Measurements from ENCODE around the gene ING4.
"Not testable (repeated sequence)": the region's sequence is repeated elsewhere in the genome, so short reads cannot be mapped to it uniquely, and the experiment has no call there.

The ING4 gene

DNA sequence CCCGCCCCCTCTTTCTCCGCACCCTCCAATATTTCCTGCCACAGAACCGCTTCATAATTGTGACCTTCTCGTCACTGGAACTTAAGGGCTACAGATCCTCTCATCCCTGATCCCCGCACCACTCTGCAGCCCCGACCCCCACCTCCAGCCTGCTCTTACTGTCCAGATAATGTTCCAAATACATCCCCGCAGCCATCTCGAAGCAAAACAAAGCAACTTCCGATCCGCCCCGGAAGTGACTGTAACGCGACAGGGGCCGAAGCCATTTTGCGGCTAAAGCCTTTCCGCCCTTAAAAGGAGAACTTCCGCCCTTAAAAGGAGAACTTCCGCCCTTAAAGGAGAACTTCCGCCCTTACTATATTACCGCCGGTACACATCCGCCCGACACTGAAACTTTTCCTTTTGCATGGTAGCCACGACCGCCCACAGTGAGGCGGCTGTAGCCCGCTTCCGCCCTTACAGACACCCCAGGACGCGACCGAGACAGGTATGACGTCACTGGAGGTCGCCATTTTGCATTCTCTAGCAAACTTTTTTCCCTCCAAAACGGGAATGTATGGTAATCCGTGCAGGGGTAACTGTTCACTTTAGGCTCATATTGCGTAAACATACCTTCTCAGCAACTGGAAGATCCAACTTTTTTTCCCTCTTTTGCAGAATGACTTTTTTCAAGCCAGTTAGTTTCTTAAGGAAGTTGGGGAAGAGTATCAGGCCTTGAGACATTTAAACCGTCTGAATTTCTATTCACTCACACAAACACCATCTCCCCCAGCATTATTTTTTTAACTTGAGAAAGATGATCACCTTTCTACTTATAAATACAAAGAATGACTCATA is at the start of gene ING4:
Gene ING4 (minus strand): TSS at position 214 of the 837 bp plus-strand sequence. CDS start 18 bp downstream, at position 196.
- peak; percentile 99 for DNase-seq

DNA sequence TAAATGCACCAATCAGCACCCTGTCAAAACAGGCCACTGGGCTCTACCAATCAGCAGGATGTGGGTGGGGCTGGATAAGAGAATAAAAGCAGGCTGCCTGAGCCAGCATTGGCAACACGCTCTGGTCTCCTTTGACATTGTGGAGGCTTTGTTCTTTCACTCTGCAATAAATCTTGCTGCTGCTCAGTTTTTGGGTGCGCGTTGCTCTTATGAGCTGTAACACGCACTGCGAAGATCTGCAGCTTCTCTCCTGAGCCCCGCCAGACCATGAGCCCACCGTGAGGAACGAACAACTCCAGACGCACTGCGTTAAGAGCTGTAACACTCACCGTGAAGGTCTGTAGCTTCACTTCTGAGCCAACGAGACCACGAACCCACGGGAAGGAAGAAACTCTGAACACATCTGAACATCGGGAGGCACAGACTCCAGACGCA is 46.1 kb upstream of the ING4 start:
- no peak for DNase-seq

DNA sequence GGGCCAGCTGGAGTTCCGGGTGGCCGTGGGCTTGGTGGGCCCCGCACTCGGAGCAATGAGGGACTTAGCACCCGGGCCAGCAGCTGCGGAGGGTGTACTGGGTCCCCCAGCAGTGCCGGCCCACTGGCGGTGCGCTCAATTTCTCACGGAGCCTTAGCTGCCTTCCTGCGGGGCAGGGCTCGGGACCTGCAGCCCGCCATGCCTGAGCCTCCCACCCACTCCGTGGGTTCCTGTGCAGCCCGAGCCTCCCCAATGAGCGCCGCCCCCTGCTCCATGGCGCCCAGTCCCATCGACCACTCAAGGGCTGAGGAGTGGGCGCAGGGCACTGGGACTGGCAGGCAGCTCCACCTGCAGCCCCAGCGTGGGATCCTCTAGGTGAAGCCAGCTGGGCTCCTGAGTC is 45.4 kb upstream of the ING4 start:
- DNase-seq = not testable (repeated sequence)

DNA sequence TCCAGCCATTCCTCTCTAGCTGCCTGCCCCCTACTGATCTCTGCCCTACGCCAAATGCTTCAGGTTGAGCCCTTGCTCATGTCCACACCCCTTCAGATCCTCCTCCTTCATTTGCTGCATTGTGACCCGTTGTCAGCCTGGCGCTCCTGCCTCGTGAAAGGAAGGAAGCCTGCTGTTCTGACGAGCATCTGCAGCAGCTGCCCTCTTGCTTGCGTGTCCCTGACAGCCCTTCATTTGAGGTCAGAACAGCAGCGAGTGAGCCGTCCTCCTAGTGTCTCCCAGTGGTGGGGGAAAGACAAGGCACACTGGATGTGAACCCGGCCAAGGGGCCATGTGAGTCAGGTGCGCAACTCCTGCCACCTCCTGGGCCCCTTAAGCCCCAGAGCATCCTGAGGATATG is 40.7 kb upstream of the ING4 start:
- DNase-seq = no peak

DNA sequence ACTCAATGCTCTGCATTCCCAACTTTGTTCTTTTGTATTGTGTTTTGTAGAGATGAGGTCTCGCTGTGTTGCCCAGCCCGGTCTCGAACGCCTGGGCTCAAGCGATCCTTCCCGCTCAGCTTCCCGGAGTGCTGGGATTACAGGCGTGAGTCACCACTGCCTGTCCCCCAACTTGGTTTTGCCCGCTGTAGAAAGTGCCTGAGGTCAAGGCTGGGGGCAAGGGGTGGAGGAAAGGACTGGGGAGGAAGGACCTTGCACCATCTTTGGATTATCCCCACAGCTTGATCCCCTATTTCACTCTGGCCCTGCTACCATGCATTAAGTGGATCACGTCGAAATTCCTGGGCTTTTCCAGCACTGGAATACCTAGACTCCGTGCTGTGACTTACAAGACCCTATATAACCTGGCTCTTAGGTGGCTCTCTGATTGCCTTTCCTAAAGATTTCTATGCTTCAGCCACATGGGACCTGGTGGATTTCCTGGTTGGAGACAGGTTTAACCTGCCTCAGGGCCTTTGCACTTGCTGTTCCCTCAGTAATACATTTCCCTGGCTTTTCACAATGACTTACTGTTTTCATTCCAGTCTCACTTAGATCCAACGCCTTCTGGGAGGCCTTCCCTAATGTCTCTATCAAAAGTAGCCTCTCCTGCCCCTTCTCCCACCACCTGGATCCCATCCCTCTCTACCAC is 38.3 kb upstream of the ING4 start:
- no peak for DNase-seq

DNA sequence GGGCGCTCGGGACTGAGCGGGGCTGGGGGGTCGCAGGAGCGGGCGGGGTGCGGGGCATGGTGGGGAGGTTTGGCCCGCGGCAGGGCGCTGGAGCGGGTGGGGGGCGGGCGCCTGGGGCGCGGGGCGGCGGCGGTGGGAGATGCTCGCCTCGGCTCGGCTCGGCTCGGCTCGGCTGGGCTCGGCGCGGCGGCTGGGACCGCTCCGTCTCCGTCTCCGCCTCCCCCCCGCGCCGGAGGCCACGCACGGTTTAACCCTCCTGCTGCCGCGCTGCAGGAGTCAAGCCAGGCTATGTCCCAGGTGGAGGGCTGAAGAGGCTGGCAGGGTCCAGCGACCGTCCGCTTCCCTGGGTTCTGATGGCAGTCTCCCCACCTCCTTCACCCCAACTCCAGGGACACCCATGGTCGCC is 37.7 kb upstream of the ING4 start, which contains the start of gene PIANP:
Gene PIANP (minus strand): TSS at position 170 of the 406 bp plus-strand sequence. CDS start 2,754 bp downstream, outside the sequence.
- no peak for DNase-seq

DNA sequence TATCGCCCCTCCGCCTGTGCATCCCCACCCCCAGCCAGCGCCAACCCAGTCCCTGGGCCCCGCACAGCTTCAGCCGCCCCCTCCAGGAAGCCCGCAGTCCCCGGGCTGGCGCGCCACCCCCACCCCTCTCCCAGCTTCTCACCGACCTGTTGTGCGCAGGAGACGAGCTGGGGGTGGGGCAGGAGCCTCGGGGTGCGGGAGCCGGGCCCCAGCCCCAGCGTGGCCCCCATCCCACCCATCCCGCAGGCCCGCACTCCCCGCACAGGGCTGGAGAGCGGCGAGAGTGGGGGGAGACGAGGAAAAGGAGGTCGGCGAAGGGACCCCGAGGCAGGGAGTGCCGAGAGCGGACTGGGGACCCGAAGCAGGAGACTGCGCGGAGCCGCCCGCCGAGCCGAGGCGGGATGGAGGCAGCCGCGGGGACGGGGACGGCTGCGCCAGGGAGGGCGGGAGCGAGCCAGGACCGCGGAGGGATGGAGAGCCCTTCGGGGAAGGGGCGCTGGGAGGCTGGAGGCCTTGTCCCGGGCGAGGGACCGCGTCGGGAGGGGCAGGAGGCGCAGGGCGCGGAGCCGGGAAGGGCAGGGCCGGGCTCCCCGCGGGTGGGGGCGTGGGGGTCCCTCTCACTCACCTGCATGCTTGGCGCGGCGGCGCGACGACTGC is 37.2 kb upstream of the ING4 start:
- DNase-seq = no peak

DNA sequence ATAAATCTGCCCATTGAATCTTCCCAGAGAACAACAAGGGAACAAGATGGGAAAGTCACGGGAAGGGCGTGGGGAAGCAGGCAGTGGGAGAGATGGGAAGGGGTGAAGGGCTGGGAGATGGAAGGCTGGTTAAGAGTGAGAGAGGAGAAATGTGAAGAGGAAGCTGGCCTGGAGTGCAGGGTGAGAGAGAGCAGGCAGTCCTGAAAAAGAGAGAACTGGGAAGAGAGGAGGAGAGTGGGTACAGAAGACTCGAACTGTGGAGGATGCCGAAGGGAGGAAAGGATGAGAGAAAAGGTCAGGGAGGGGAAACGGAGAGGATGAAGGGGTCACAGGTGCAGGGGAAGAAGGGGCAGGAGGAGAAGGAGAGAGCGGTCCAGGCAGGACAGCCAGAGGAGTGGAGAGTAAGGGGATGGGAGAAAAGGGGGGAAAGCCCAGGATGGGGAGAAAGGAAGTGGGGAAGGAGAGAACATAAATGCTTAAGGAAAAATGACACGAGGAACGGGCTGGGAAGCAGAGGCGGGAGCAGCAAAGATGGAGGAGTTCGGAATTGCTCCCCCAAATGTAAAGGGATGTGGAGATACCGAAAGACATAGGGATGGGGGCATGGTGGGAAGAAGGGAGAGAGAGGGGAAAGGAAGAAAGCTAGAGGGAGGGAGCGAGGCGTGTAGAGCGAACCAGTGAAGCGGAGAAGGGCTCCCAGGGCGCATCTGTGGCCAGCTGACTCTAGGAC is 36.5 kb upstream of the ING4 start:
- no peak for DNase-seq

DNA sequence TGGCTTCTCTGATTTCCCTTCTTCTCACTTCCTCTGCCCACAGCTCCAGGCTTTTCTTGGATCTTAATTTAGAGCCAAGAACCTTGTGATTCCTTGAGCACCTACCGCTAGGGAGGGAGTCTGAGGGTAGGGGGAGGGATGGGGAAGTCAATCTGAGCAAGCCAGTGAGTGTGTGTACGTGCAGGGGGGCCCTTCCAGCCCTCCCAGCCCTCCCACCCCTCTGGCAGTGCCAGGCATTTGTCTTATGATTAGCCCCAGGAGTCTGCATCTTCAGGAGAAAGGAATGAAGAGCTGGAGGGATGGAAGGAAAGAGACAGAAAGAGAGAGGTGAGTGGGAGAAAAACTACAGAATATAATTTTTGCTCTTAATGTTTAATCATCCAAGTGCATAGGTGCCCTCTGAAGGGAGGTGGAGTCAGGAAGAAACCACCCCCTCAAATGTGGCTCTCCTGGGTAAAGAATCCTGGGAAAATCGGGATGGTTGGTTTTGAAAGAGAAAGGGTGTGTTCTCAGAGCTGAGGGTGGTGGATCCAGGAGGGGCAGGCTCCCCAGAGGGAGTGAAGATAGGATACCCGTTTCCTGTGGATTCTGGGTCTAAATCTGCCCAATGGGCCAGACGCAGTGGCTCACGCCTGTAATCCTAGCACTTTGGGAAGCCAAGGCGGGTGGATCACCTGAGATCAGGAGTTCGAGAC is 35.6 kb upstream of the ING4 start:
- DNase-seq = no peak

DNA sequence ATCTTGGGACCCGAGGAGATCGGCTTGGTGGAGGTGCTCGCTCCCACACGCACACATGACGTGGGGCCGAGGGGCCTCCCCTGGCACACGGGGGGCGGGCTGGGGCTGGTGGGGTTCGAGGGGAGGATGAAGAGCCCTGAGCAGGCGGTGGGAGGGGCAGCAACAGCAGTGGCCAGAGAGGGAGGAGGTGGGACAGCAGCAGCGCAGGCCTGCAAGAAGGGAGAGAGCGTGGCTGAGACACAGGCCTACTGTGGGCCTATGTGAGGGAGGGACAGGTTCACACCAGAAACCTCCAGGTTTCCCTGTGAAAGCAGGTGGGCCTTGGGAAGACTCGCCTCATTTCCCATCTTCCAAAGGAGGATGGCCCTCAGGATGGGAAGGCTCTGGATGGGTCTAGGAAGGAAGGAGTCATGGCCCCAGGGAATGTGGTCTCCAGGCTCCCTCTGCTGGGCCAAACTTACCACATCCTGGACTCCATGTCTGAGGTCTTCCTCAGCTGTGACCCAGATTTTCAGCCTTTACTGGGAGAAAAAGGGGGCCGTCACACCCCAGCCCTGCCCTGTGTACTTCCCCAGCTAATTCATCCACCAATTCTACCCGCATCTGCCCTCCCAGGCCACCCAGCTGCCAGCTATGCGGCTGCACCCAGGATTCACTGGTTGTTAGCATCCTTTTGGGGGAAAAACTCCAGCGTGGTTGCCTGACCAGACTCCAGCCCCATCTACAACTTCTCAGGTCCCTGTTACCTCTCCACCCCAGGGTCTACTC is 34.8 kb upstream of the ING4 start:
- no peak for DNase-seq

DNA sequence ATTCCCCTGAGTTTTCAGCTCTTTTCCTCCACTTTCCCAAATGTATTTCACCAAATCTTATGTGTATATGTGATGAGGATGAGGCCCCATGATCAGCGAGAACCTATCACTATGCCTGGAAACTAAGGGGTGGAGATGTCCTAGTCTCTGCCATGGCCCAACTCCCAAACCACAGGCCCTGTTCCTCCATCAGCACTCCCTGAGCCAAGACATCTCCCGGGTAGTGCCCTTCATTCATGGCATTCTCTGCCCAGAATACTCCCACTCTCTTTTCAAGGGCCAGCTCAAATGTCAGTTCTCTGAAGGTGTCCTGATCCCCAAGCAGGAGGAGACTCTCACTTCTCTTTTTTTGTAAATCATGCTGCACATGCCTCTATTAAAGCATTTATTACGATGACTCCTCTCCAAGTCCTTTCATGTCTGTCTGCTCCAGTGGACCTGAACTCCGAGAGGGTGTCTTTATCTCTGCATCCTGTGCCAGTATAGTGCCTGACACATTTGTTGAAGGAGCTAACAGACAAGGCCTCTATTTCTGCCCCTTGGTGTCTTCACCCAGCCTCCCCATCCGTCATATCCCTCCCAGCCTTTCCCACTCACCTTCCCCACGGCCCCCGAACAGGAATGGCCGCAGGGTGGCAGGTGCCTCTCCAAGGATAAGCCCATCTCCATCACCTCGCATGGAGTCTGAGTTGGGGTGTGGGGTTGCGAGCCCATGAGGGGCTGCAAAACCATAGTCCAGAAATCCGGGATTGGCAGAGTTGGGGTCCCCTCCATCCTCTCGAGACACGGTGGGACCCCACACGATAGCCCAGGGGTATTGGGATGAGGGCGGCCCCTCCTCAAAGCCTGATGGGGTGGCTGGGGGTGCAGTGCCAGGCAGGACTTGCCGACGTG is 34.0 kb upstream of the ING4 start:
- no peak for DNase-seq

DNA sequence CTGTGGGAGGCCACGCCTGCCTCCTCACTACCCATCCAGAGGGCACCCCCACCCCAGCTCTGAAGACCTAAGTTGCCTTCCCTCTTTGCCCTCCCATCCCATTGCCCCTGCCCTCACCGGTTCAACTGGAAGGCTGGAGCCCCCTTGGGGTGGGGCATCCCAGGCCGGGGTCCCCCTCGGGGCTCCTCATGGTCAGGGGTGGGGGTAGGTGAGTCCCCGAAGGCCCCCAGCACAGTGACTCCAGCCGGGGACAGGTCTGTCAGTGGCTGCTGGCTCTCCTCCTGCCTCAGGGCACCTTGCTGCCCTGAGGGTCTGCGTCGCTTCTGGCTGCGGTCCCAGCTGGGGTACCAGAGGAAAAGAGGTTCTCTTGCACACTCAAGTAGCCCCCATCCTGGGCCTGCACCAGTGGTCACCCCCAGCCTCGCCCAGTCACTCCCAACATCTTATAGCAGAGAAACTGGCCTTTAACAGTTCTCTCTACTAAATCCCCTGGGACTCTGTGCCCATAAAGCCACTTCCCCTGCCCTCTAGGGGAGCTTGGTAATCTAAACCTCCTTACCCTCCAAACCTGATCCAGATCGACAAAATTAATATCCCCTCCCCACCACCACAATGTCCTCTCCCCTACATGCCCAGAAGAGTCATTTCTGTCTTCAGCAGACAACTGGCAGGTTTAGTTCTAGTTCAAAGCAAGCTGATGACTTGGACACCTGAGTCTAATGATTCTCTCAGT is 32.6 kb upstream of the ING4 start:
- DNase-seq = no peak

DNA sequence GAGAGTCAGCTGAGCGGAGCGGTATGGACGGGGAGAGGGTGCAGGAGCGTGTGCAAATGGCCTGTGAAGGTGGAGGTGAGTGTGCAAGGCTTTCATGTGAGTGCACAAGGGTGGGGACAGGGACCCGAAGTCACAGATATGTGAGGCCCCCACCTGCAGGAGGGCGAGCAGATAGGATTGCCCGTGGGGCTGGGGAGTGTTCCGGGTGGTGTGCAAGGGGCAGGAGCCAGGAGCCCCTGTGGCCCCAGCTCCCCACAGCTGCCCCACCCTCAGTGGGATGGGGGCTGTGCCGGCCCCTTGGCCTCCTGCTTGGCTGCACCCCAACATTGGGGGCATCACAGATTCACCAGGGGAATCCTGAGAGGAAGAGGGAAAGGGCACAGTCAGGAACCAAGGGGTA is 31.8 kb upstream of the ING4 start:
- DNase-seq = no peak

DNA sequence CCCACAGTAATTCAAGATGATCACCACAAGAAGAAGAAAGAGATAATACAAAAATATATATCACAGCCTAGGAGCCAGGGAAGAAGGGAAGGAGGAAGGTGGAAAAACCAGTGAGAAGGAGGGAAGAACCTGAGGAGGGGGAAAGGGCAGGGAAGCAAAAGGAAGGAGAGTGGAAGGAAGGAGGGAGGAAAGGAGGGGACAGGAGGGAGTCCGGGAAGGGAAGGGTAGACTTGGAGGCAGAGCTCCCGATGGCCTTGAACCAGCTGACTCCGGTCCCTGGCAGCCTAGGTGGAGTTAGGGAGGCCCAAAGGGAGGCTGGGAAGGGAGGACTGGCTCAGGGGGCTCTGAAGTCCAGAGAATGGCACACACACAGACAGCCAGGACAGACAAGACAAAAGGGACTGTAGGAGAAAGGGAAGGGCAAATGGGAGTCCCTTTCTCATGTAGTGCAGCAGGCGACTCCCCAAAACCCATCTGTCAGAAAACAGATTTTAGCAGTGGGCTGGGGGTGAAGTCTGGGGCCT is 31.0 kb upstream of the ING4 start:
- no peak for DNase-seq

DNA sequence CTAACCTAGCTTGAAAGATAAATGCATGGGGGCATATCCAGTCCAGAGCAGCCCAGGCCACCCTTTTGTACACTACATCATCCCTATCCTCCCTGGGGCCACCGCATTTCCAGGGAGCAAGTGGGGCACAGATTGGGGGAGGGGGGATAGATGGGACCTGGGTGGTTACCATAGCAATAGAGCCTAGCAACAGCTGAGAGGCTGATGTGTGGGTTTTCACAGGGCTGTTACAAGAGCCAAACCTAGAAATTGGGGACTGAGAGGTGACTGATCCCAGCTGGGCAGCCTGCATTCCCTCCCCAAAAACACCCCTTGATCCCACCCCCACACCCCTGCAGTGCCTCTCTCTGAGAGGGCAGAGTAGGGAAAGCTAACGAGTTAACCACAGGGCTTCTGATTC is 30.0 kb upstream of the ING4 start:
- DNase-seq = no peak

DNA sequence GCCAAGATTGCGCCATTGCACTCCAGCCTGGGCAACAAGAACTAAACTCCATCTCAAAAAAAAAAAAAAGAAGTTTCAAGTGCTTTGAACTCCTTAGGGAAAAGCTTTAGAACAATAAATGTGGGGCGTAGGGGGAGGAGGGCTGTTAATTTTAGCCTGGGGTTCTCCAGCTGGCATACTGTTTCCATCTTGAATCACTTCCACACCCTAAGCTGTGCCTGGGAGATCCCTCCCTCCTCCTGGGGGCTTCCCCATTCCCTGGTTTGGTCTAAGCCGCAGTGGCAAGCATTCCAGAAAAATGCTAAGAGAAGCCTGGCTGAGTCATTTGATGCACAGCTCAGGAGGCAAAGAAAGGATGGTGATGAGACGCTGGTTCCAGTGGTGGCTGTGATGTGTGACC is 28.6 kb upstream of the ING4 start:
- no peak for DNase-seq

DNA sequence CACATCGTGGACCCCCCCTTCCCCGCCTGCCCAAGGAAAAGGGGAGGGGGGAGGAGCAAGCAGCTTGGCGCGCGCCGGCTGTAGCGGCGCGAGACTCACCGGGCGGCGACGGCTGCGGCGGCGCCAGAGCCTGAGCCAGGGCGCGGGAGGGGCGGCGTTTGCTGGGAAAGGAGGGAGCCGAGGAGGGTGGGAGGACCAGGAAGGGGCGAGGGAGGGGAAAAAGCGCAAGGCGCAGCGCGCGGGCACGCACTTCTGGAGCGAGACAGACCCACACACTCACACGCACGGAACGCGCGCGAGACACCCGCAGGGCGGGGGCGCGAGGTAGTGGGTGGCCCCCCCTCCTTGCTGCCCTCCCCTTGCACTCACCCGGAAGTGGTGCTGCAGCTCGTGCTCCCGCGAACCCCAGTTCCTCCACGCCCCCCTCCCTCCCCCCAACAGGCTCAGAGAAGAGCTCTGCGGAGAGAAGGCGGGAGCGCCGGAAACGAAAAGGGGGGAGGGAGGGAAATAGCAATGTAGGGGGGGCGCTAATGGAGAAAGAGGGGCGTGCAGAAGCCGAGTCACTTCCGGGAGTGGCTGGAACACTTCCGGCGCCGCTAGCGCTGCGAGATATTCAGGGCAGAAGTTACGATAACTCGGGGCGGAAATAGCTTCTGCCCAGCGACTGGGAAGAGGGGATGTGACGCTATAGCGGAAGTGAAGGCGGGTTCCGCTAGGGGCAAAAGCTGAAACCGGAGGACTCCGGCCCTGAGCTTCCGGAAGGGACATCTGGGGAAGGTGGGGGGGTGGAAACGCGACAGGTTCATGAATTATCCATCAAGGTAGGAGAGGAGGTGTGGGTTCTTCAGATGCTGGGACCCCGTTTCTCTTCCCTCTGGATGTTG is 26.3 kb upstream of the ING4 start, which contains the start of gene ZNF384:
Gene ZNF384 (minus strand): TSS at position 377 of the 884 bp plus-strand sequence. CDS start 9,855 bp downstream, outside the sequence.
- DNase-seq = peak; percentile 95

DNA sequence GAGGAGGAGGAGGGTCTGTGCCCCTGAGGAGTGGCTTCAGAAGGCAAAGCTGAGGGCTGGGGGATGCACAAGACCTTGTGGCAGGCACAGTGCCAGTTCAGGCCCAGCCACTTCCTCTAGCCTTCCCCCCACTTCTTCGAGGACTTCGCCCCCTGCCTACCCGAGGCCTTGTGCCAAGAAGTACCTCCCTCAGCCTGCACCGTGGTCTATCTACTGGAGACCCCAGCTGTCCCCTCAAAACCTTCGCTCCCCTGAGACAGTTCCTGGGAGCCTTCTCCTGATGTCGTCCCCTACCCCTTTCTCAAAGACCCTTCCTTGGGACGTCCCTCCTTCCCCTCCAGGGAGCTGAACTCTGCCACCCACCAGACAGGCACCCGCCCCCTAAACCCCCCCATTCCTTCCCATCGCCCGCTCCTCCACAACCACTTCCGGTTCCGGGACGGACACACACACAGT is 25.7 kb upstream of the ING4 start:
- no peak for DNase-seq

Measured in NCI-H1048 (cell line).